D721Med (cell line): Measurements from ENCODE around the gene HLX.

Experiments
- DNase-seq: peaks from one replicate; pipeline ENCODE4 v3.0.0; 2011; ENCODE audit warnings: low spot score; ENCODE audit not compliant: insufficient read length
- FAIRE-seq: peaks from 2 replicates; lab custom pipeline; 2011; peaks lifted over from hg19 to GRCh38; lab: Jason Lieb, UNC
- TF ChIP-seq, protein P1 (sequence below): IDR thresholded peaks from 2 replicates; pipeline ENCODE4 v1.5.1; 2012; ENCODE audit warnings: mild to moderate bottlenecking, control low read depth; ENCODE audit not compliant: insufficient read depth; ENCODE audit errors: missing control alignments

Gene HLX

DNA sequence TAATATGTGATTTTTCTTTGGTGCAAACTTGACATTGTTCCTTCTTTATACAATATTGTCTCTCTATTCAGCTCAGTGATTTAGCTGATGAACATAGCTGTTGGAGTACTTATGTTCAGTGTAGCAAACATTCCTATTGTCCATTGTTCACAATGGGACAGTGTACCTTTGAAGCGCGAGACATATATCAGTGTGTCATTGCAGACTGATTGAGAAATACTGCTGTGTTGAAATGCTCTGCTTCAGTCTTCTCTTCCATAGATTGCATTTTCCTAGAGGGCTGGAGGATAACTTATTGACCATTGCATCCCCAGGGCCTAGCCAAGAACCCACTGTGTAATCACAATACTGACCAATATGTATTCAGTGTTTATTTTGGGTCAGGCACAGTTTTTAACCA is 46.5 kb downstream of the HLX start:
- FAIRE-seq (peak; percentile 94), DNase-seq (no peak)
- TF ChIP-seq, protein P1, sequence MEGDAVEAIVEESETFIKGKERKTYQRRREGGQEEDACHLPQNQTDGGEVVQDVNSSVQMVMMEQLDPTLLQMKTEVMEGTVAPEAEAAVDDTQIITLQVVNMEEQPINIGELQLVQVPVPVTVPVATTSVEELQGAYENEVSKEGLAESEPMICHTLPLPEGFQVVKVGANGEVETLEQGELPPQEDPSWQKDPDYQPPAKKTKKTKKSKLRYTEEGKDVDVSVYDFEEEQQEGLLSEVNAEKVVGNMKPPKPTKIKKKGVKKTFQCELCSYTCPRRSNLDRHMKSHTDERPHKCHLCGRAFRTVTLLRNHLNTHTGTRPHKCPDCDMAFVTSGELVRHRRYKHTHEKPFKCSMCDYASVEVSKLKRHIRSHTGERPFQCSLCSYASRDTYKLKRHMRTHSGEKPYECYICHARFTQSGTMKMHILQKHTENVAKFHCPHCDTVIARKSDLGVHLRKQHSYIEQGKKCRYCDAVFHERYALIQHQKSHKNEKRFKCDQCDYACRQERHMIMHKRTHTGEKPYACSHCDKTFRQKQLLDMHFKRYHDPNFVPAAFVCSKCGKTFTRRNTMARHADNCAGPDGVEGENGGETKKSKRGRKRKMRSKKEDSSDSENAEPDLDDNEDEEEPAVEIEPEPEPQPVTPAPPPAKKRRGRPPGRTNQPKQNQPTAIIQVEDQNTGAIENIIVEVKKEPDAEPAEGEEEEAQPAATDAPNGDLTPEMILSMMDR: no peak

DNA sequence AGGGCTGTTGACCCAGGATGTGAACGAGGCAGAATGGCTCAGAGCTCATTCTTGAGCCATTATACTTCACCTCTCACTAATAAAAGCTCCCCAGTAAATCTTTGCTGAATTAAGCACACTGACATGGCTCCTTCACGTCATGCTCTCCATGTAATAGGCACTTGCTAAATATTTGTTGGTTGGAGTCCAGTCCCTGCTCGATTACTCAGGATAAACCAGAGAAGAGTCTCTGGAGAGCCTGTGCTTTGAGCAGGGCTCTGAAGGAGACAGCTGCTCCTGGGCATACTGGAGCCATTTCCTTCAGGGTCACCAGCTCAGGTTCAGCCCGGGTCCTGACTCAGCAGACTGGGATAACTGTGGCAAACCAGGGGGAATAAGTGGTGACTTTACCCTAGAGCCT is 46.9 kb downstream of the HLX start:
- FAIRE-seq: no peak
- no peak for DNase-seq

DNA sequence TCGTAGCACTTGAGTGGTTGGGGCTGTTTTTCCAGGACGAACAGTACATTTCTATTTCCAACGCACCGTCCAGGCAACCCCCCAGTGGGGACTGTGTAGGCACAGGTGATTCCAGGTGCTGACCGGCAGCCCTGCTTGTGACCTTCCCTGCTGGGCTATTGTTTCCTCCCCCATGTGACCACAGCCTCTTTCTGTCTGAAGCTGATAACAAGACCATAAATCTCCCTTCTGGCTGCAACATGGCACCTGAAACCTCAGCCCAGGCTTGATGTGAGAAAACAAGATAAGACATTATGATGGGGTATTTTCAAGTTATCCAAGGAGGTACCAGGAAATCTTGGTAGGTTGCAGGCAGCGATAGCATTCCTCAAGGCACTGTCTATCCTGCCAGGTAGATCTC is 48.2 kb downstream of the HLX start:
- FAIRE-seq: no peak
- TF ChIP-seq, protein P1: no peak

More for the DNA sequence above, 46.9 kb downstream of the HLX start:
- TF ChIP-seq, protein P1: no peak

DNA sequence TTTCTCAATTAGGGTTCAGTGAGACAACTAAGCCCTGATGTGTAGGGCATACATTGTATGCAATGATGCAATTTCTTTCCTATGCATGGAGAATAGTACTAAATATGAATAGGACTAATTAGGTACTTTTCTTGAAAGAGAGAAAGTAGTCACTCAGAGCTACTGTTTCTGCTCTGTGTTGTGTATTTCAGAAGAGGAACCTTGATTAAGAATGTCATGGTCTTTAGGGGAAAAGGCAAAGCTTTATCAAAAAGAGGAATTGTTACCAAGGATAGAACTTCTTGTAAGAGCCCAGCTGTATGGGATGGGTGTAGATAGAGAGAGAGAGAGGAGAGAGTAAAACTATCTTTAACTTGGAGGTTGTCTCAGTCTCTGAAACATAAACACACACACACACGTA is 49.1 kb downstream of the HLX start:
- no peak for FAIRE-seq
- TF ChIP-seq, protein P1: no peak
- no peak for DNase-seq

More for the DNA sequence above, 48.2 kb downstream of the HLX start:
- DNase-seq: no peak

DNA sequence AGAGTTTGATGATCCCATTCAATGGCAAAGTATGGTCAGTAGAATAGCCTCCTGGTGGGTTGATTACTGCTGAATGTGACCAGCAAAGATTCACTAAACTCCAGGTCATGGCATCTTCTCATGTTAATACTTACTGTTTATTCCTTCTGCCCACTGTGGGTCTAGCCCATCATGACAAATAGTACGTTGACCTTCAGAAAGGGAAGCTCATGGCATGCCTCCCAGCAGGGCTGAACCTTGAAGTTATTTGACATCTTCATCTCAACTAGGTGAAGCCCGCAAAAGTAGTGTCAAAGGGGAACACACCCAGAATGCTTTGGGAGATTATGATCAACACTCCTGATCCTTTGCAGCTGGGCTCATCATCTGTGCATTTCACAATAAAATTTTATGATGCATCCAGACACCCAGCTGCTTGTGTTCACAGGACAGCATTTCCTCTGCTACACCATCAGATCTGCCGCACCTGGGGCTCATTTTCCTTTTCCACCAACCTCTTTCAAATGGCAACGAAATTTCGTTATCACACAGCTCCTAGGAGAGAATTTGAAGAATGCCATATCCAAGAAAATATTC is 49.6 kb downstream of the HLX start:
- no peak for DNase-seq
- FAIRE-seq: peak; percentile 6
- TF ChIP-seq, protein P1: no peak

DNA sequence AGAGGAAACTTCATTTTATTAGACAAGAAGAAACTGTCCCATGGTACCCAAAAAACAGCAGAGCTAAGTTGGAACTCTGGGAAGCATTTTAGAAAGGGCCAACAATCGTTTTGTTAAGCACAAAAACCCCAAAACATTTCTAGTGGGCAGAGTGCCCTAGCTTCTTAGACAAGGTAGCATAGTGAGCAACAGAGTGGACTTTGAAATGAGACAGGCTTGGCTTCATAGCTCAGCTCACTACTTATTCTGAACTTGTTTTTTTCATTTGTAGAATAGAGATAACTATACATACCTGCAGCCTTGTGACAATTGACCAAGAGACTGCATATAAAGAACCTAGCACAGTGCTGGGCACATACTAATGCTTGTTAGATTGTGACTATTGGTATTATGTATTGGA is 50.1 kb downstream of the HLX start:
- FAIRE-seq: no peak
- DNase-seq: no peak
- TF ChIP-seq, protein P1: no peak
